H9 (cell line): ENCODE measurements around the gene DTNB. TPM values are rescaled to one million over a fixed set of nuclear protein-coding genes. Genes with fewer than 3 reads are reported as not detected.

Experiments
- DNase-seq: peaks from one replicate; pipeline ENCODE4 v3.0.0-alpha.2; 2017
- H2AFZ ChIP-seq: one replicate; pipeline ENCODE4 v1.6.1; 2013; ENCODE audit warnings: mild to moderate bottlenecking, low read length, control low read depth, moderate library complexity
- H2AK5ac ChIP-seq: 2 replicates; pipeline ENCODE4 v1.6.1; 2013; ENCODE audit warnings: low read length, control low read depth, mixed read lengths; ENCODE audit not compliant: insufficient read length
- H2BK120ac ChIP-seq: one replicate; pipeline ENCODE4 v1.6.1; 2013; ENCODE audit warnings: low read depth, mild to moderate bottlenecking, low read length, control low read depth, inconsistent platforms; ENCODE audit not compliant: poor library complexity, severe bottlenecking
- H2BK12ac ChIP-seq: 2 replicates; pipeline ENCODE4 v1.6.1; 2013; ENCODE audit warnings: low read length, control low read depth, mixed read lengths, low read depth; ENCODE audit not compliant: insufficient read length
- H2BK15ac ChIP-seq: 2 replicates; pipeline ENCODE4 v1.6.1; 2013; ENCODE audit warnings: low read depth, low read length, control low read depth
- H2BK20ac ChIP-seq: one replicate; pipeline ENCODE4 v1.6.1; 2013; ENCODE audit warnings: low read depth, mild to moderate bottlenecking, low read length, control low read depth, inconsistent platforms; ENCODE audit not compliant: poor library complexity, severe bottlenecking
- H2BK5ac ChIP-seq: 2 replicates; pipeline ENCODE4 v1.6.1; 2013; ENCODE audit warnings: low read length, control low read depth, mixed read lengths; ENCODE audit not compliant: insufficient read length
- H3K14ac ChIP-seq: 2 replicates; pipeline ENCODE4 v1.6.1; 2013; ENCODE audit warnings: low read length, control low read depth; ENCODE audit not compliant: insufficient read depth
- H3K18ac ChIP-seq: 2 replicates; pipeline ENCODE4 v1.6.1; 2013; ENCODE audit warnings: low read depth, mild to moderate bottlenecking, mixed read lengths, low read length, control low read depth; ENCODE audit not compliant: insufficient read length
- H3K23ac ChIP-seq: 2 replicates; pipeline ENCODE4 v1.6.1; 2013; ENCODE audit warnings: low read length, control low read depth, mixed read lengths, low read depth; ENCODE audit not compliant: insufficient read length
- H3K23me2 ChIP-seq: 2 replicates; pipeline ENCODE4 v1.6.1; 2013; ENCODE audit warnings: low read depth, mild to moderate bottlenecking, mixed read lengths, low read length, control low read depth; ENCODE audit not compliant: insufficient read length, poor library complexity, severe bottlenecking
- H3K27ac ChIP-seq: 2 replicates; pipeline ENCODE4 v1.5.1; 2013; ENCODE audit warnings: low read length, control low read depth, mixed read lengths, low read depth; ENCODE audit not compliant: insufficient read length
- H3K27me3 ChIP-seq: 2 replicates; pipeline ENCODE4 v1.6.1; 2013; ENCODE audit warnings: low read length, control low read depth, inconsistent platforms; ENCODE audit not compliant: insufficient read depth
- H3K4ac ChIP-seq: 2 replicates; pipeline ENCODE4 v1.6.1; 2013; ENCODE audit warnings: low read depth, mild to moderate bottlenecking, control low read depth, inconsistent platforms, low read length, moderate library complexity
- H3K4me1 ChIP-seq: 2 replicates; pipeline ENCODE4 v1.6.1; 2013; ENCODE audit warnings: low read length, control low read depth, inconsistent platforms; ENCODE audit not compliant: insufficient read depth
- H3K4me2 ChIP-seq: 2 replicates; pipeline ENCODE4 v1.6.1; 2013; ENCODE audit warnings: low read length, control low read depth, mixed read lengths; ENCODE audit not compliant: insufficient read length, insufficient read depth
- H3K56ac ChIP-seq: 2 replicates; pipeline ENCODE4 v1.6.1; 2013; ENCODE audit warnings: low read depth, mild to moderate bottlenecking, mixed read lengths, low read length, control low read depth; ENCODE audit not compliant: insufficient read length
- H3K79me1 ChIP-seq: 2 replicates; pipeline ENCODE4 v1.6.1; 2013; ENCODE audit warnings: low read depth, mild to moderate bottlenecking, moderate library complexity, low read length, control low read depth, inconsistent platforms; ENCODE audit not compliant: insufficient read depth, poor library complexity, severe bottlenecking
- H3K79me2 ChIP-seq: 2 replicates; pipeline ENCODE4 v1.6.1; 2013; ENCODE audit warnings: low read length, control low read depth, inconsistent platforms; ENCODE audit not compliant: insufficient read depth
- H3K9ac ChIP-seq: 2 replicates; pipeline ENCODE4 v1.6.1; 2013; ENCODE audit warnings: low read length, control low read depth, mixed read lengths; ENCODE audit not compliant: insufficient read length; ENCODE audit errors: extremely low read depth
- H3K9me3 ChIP-seq: one replicate; pipeline ENCODE4 v1.6.1; 2013; ENCODE audit warnings: low read depth, low read length, inconsistent platforms; ENCODE audit not compliant: control insufficient read depth
- H3T11ph ChIP-seq: one replicate; pipeline ENCODE4 v1.6.1; 2013; ENCODE audit warnings: mild to moderate bottlenecking, low read length, control low read depth, inconsistent platforms
- H4K20me1 ChIP-seq: one replicate; pipeline ENCODE4 v1.6.1; 2013; ENCODE audit not compliant: control insufficient read depth, insufficient read length, insufficient read depth
- H4K5ac ChIP-seq: 2 replicates; pipeline ENCODE4 v1.6.1; 2013; ENCODE audit warnings: low read depth, mild to moderate bottlenecking, mixed read lengths, low read length, control low read depth; ENCODE audit not compliant: insufficient read length
- H4K8ac ChIP-seq: replicated peaks from 2 replicates; pipeline ENCODE4 v1.6.1; 2013; ENCODE audit warnings: low read length, control low read depth, mixed read lengths, low read depth; ENCODE audit not compliant: insufficient read length
- H4K91ac ChIP-seq: 2 replicates; pipeline ENCODE4 v1.6.1; 2013; ENCODE audit warnings: low read depth, mild to moderate bottlenecking, moderate library complexity, mixed read lengths, low read length, control low read depth; ENCODE audit not compliant: insufficient read length
- H3K27ac Mint-ChIP-seq, 3 experiments: 2 replicates in 2 of 3; 3 replicates in 1 of 3; pipeline ENCODE4 v1.8.0; 2020 to 2021; ENCODE audit warnings: mixed read lengths in 3 of 3, mild to moderate bottlenecking in 1 of 3, moderate library complexity in 1 of 3
- H3K27me3 Mint-ChIP-seq: 2 replicates; pipeline ENCODE4 v1.8.0; 2021; ENCODE audit warnings: low read depth, mild to moderate bottlenecking, moderate library complexity, mixed read lengths
- H3K36me3 Mint-ChIP-seq, 3 experiments: 2 replicates in 2 of 3; 3 replicates in 1 of 3; pipeline ENCODE4 v1.8.0; 2020 to 2021; ENCODE audit warnings: low read depth in 3 of 3, mixed read lengths in 3 of 3; ENCODE audit not compliant: insufficient read depth in 1 of 3
- H3K4me1 Mint-ChIP-seq, 2 experiments: 2 replicates each; pipeline ENCODE4 v1.8.0; 2020; ENCODE audit warnings: mixed read lengths in 2 of 2
- H3K4me3 Mint-ChIP-seq, 2 experiments: 2 replicates in 1 of 2; 3 replicates in 1 of 2; pipeline ENCODE4 v1.8.0; 2020 to 2021; ENCODE audit warnings: mild to moderate bottlenecking in 2 of 2, mixed read lengths in 2 of 2, moderate library complexity in 1 of 2
- H3K9me3 Mint-ChIP-seq, 2 experiments: 2 replicates in 1 of 2; 3 replicates in 1 of 2; pipeline ENCODE4 v1.8.0; 2020; ENCODE audit warnings: mild to moderate bottlenecking in 2 of 2, mixed read lengths in 2 of 2, moderate library complexity in 1 of 2
- WGBS: extraction: QIAGEN DNeasy Blood & Tissue Kit; methylation state at CpG from one replicate; pipeline ENCODE4 v1.1.7; 2013; ENCODE audit warnings: missing lambda C conversion rate, low lambda C conversion rate, mixed read lengths; ENCODE audit not compliant: insufficient read length; ENCODE audit errors: extremely low coverage; 5-methylcytosine and 5-hydroxymethylcytosine counted together
- total RNA-seq: library from RNA; stranded (reverse); gene quantifications from 2 replicates; pipeline ENCODE4 v1.2.1, GENCODE V29; 2021
- TF ChIP-seq, protein P1 (sequence below): fragments of 200-600 bp; sonication (generic); conservative IDR thresholded peaks from 3 replicates; pipeline ENCODE4 v1.8.0; 2021; ENCODE audit warnings: antibody characterized with exemption, mild to moderate bottlenecking

The DTNB gene
- total RNA-seq, 1 experiment from 2014 or later = 26.7 TPM

GRCh38 chr2:25375989-25376545, 297.3 kb downstream of the DTNB start:
- peak; percentile 26 for DNase-seq
- Histone ChIP-seq H3K4me2 (peak overlapping the region; percentile 34), H3K4me1 (no peaks in the 10 kb centered on the region), H3K79me1 (no peaks in the 10 kb centered on the region), H4K20me1 (no peaks in the 10 kb centered on the region), H2AFZ (no peak overlapping the region), H3K27me3 (no peaks in the 10 kb centered on the region; the same call in 1 of the 2 replicates), H3K56ac (no peak overlapping the region), H3K9me3 (no peaks in the 10 kb centered on the region), H3K4ac (no peak overlapping the region), H4K5ac (no peak overlapping the region), H3K79me2 (no peaks in the 10 kb centered on the region), H2BK12ac (no peak overlapping the region), H2BK120ac (no peak overlapping the region), H4K8ac (no peak overlapping the region), H2BK20ac (no peak overlapping the region), H3K9ac (no peak overlapping the region), H3K18ac (peak overlapping the region; percentile 64), H3K23ac (no peak overlapping the region), H3K27ac (no peak overlapping the region), H2BK15ac (no peak overlapping the region), H3K14ac (no peak overlapping the region), H2AK5ac (no peak overlapping the region), H3T11ph (no peak overlapping the region), H3K23me2 (no peaks in the 10 kb centered on the region), H2BK5ac (no peak overlapping the region), H4K91ac (no peak overlapping the region)
- Mint-ChIP-seq H3K4me1 (peaks cover 25 to 33% of the 10 kb centered on the region in 2 experiments), H3K27ac (no peak overlapping the region; a peak in 1 of 7 replicates), H3K36me3 (peaks cover 7 to 11% (median 8%) of the 10 kb centered on the region in 3 experiments; a peak in 6 of 7 replicates), H3K4me3 (peak overlapping the region in 1 of 2 experiments; percentile 0; a peak in 2 of 5 replicates), H3K27me3 (peaks cover 42% of the 10 kb centered on the region), H3K9me3 (peaks cover 8 to 11% of the 10 kb centered on the region in 2 experiments; a peak in 4 of 5 replicates)
- TF ChIP-seq, protein P1, sequence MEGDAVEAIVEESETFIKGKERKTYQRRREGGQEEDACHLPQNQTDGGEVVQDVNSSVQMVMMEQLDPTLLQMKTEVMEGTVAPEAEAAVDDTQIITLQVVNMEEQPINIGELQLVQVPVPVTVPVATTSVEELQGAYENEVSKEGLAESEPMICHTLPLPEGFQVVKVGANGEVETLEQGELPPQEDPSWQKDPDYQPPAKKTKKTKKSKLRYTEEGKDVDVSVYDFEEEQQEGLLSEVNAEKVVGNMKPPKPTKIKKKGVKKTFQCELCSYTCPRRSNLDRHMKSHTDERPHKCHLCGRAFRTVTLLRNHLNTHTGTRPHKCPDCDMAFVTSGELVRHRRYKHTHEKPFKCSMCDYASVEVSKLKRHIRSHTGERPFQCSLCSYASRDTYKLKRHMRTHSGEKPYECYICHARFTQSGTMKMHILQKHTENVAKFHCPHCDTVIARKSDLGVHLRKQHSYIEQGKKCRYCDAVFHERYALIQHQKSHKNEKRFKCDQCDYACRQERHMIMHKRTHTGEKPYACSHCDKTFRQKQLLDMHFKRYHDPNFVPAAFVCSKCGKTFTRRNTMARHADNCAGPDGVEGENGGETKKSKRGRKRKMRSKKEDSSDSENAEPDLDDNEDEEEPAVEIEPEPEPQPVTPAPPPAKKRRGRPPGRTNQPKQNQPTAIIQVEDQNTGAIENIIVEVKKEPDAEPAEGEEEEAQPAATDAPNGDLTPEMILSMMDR = no peak
- no CpG with 5 or more reads among the region's 16 CpGs for WGBS
